ENCODE measurements around the gene OR2T2.

DNA sequence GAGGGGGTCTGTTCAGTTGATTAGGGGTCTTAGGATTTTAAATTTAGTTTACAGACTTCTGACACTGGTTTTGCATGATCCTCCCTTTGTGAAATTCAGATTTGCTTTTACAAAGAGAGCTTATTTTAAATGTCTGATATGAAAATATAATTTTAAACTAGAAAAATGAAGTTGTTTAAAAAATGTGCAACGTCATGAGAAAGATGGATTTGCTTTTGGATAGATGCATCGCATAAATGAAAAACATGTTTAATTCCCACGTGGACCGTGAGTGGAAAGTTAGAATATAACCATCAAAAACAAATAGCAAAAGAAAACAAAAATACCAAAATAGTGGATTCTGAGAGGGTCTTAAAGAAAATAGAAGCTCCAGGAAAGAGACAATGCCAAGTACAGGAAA lies 25.7 kb downstream of the OR2T2 start:
- TF ChIP-seq POLR2A (IDR thresholded peaks at IDR 0.05; ENCODE audit: low read length) (no peak), GATA1 (IDR thresholded peaks at IDR 0.05; ENCODE audit: low read depth, low read length) (no peak)

All from erythroblast (primary cell).